GM21367 (cell line): ENCODE measurements around the gene MLST8.

Experiments
- ATAC-seq: cut with Tn5 transposase; IDR thresholded peaks from one replicate; pipeline ENCODE4 v1.9.1; 2021; ENCODE audit not compliant: unreplicated experiment

MLST8 gene

GRCh38 chr16:2172688-2173335 is 32.4 kb upstream of the MLST8 start:
- no peak for ATAC-seq

DNA sequence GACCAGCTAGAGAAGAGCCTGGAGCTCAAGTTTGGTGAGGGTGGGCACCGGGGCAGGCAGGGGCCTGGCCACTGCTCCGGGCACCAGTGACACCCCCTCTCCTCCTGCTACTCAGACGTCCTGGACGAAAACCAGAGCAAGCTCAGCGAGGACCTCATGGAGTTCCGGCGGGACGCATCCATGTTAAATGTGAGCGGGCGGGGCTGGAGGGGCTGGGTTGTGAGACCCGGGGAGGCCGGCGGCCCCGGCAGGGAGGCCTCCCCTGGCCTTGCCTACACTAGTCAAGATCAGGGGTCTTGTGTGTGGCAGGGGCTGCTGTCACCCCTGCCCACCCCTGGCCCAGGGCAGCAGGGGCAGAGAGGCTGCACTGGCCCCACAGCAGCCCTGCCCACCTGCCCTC is 31.9 kb upstream of the MLST8 start:
- no peak for ATAC-seq

DNA sequence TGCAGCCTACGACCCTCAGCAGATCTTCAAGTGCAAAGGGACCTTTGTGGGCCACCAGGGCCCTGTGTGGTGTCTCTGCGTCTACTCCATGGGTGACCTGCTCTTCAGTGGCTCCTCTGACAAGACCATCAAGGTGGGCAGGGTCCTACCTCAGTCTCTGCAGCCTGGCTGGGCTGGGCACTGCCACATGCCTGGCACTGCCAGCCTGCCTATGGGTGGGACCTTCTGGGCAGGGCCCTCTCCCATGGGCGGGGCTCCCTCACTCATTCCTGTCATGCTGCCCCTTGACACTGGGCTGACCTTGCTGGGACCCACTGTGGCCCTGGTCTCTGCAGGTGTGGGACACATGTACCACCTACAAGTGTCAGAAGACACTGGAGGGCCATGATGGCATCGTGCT is 31.3 kb upstream of the MLST8 start:
- no peak for ATAC-seq

DNA sequence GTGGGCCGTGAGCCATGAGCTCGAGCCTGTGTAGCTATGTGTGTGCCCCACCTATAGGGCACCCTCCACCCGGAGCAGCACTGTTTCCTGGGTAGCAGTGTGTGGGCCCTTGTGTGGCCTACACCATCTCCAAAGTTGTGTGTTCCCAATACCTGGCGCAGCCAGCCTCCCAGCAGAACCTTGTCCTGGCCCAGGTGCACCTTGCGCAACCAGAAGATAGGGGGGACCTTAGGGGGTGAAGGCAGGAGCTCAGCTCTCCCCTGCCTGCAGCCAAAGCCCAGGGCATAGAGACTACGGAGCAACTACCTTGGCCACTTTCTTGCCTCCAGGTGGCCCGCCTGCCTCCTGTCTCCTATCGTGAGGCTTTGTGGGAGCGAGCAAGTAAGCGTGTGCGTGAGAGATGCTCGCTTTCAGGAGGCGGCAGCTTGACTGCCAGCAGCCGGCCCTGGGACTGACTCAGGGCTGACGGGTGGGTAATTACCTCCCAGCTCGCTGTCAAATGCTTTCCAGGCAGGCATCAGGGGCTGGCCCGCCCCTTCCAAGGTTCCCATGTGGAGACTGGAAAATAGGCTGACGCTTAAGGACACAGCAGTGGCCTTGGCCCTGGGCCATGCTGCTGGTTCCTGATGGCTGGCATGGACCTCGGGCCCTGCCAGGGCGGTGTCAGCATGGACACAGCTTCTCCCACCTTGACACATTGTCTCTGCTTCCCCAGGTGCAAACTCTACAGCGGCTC is 30.7 kb upstream of the MLST8 start:
- ATAC-seq: no peak

DNA sequence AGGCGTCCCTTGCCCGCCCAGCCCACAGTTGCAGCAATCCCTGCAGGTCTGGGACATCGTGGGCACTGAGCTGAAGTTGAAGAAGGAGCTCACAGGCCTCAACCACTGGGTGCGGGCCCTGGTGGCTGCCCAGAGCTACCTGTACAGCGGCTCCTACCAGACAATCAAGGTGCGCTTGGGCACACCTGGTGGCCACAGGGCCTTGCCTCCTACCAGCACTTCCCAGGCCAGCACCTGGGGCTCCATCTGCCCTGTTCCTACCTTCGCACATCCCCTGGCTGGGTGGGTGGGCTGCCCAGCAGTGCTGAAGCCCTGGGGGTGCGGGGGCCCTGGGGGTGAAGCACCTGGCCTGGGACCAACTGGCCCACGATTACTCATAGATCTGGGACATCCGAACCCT is 29.8 kb upstream of the MLST8 start:
- no peak for ATAC-seq

DNA sequence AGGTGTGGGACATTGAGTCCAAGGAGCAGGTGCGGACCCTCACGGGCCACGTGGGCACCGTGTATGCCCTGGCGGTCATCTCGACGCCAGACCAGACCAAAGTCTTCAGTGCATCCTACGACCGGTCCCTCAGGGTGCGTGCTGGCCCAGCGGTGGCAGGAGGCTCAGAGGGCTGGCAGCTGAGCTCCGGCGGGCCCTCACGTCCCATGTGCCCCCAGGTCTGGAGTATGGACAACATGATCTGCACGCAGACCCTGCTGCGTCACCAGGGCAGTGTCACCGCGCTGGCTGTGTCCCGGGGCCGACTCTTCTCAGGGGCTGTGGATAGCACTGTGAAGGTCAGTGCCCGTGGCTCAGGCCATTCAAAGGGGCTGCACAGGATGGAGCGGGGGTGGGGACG is 29.2 kb upstream of the MLST8 start:
- no peak for ATAC-seq

DNA sequence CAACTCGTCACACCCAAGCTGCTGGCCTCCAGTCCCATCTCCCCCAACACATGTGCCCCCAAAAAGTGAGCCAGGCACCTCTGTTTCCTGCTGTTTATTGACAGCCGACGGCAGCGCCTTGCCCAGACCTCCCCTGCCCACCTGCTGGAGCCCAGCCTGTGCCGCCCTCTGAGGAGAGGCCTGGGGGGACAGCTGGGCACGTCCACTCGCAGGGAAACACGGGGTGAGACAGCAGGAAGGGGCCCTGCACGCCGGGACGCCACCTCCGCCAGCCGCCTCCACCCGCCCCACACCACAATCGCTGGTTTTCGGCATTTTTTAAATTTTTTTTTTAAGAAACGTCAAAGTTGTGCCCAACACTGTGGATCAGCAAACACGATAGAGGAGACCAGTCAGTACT is 28.2 kb upstream of the MLST8 start:
- no peak for ATAC-seq

GRCh38 chr16:2177561-2177960 is 27.7 kb upstream of the MLST8 start:
- no peak for ATAC-seq

- ATAC-seq: no peak
Observed at GRCh38 chr16:2178321-2179106, 26.7 kb upstream of the MLST8 start.

DNA sequence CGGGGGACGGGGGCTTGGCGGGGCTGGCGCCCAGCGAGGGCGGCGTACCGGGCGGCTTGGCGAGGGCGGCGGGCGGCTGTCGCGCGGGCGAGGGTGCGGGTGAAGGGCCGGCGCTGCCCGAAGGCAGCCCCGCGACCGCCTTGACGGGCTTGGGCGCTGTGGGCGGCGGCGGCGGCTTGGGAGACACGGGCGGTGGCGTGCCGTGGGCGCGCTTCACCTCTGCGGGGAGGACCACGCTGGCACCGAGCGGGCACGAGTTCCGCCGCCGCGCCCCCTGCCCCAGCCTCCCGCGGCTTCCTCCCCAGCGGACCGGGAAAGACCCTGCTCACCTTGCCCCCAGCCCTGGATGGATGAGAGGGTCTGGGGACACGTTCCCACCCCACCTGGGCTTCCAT is 26.1 kb upstream of the MLST8 start:
- ATAC-seq: no peak

GRCh38 chr16:2179576-2179975 is 25.7 kb upstream of the MLST8 start:
- ATAC-seq: no peak

DNA sequence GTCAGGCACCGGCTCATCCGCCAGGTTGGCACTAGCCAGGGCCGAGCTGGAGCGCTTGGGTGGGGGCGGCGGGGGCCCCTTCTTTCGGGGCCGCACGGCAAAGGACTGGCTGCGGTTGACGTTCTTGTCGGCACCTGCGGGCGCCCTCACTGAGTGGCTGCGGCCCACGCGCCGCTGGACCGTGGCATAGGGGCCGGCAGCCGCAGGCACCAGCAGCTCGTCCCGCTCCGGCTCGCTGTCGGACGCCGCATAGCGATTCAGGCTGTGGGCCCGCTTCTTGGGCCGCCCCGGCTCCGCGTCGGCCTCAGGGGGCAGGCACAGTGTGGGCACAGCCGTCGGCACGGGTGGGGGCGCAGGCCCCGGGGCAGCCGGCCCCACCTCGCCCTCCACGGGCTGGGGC is 24.8 kb upstream of the MLST8 start:
- no peak for ATAC-seq

- no peak for ATAC-seq
Observed at GRCh38 chr16:2180962-2181923, 24.0 kb upstream of the MLST8 start.

GRCh38 chr16:2181952-2182351 is 23.3 kb upstream of the MLST8 start:
- no peak for ATAC-seq

DNA sequence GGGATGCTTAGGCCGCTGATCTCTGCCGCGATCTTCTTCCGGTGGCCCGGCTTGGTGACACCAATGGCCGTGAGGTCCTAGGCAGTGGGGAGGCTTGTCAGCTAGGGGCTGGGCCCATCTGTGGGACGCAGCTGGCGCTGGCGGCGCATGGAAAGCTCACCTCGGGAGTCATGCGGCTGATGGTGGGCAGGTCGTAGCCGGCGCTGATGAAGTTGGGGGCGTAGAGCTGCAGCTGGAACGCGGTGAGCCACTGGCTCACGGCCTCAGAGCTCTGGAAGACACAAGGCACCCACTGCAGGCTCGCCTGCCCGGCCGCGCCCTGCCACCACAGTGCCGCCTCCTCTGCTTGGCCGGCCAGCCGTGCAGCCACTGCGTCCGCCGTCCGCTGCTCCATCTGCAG is 21.6 kb upstream of the MLST8 start:
- ATAC-seq: no peak

DNA sequence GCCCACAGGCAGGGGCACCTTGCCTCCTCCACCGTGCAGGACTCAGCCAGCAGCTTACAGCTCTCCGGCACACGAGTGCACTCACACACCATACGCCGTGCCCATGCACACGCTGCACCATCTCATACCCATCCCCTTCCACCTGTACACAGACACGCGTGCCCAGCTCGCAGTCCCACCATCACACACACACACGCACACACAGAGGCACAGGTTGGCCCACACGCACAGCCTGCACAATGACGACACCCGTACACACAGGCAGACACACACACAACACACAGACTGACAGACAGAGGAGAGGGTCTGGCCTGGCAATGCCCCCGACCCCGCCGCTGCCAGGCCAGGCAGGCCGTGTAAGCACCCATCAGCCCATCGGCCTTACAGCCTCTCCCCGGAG is 20.9 kb upstream of the MLST8 start:
- no peak for ATAC-seq

DNA sequence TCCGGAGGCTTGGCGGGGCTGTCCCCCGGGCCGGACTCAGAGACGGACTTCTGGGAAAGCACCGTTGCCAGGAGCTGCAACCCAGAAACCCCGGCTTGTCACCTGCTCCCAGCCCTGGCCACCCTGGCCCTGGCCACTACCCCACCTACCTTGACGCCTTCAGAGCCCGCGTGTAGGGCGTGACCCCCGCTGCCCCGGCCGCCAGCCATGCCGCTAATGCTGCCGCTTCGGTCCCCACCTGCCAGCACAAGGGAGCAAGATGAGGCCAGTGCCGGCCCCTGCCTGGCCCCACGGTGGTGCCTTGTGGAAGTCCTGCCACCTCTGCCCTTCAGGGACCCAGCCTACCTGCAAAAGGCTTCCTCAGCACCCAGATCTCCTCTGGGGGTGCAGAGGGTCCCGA is 20.3 kb upstream of the MLST8 start:
- ATAC-seq: no peak

DNA sequence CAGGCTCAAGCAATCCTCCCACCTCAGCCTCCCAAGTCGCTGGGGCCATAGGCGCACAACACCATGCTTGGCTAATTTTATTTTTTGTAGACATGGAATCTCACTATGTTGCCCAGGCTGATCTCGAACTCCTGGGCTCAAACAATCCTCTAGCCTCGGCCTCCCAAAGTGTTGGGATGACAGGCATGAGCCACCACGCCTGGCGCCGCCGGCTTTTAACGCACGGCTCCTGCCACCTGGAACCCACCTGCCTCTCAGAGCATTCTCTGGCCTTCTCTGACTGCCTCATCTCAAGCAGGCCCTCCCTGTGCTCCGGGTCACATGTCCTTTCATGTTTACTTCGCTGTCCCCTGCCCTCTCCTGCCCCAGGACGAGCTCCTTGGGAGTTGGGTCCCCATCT is 19.2 kb upstream of the MLST8 start:
- ATAC-seq: no peak

- ATAC-seq: no peak
Observed at GRCh38 chr16:2186505-2186904, 18.7 kb upstream of the MLST8 start.

GRCh38 chr16:2187212-2187611 is 18.0 kb upstream of the MLST8 start:
- no peak for ATAC-seq

DNA sequence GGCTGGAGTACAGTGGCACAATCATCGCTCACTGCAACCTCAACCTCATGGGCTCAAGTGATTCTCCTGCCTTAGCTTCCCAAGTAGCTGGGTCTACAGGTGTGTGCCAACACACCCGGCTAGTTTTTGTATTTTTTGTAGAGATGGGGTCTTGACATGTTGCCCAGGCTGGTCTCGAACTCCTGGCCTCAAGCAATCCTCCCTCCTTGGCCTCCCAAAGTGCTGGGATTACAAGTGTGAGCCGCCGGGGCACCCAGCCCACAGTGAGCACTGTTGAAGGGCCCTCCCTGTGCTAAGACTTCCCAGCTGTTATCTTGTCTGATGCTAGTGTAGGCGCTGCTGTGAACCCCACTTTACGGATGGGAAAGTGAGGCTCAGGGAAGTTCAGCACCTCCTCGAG is 16.9 kb upstream of the MLST8 start:
- no peak for ATAC-seq
